Tibial nerve (tissue), 4 donors: Measurements from ENCODE around the gene MICAL2. TPM values are rescaled to one million over a fixed set of nuclear protein-coding genes. Genes with fewer than 3 reads are reported as not detected.

ENCODE experiments used
- DNase-seq, 2 donors: peaks; one replicate each; pipeline ENCODE4 v3.0.0-alpha.2; 2019; ENCODE audit warnings: low spot score in 2 of 2
- H3K27ac ChIP-seq, 4 donors: fragments of 200-600 bp; sonication (generic) in 3 of 4; one replicate each; pipeline ENCODE4 v1.5.1; 2017 to 2019; ENCODE audit warnings: mild to moderate bottlenecking in 1 of 4
- H3K27me3 ChIP-seq, 2 donors: fragments of 200-600 bp; sonication (generic) in 1 of 2; one replicate each; pipeline versions ENCODE4 v1.5.1 to v1.6.0; 2017 to 2019
- H3K36me3 ChIP-seq, 3 donors: fragments of 200-600 bp; sonication (generic); one replicate each; pipeline ENCODE4 v1.5.1; 2018 to 2019
- H3K4me1 ChIP-seq, 4 donors: fragments of 200-600 bp; sonication (generic) in 3 of 4; one replicate each; pipeline ENCODE4 v1.5.1; 2017 to 2019
- H3K4me3 ChIP-seq, 4 donors: fragments of 200-600 bp; sonication (generic) in 3 of 4; one replicate each; pipeline ENCODE4 v1.5.1; 2017 to 2019; ENCODE audit warnings: mild to moderate bottlenecking in 1 of 4, moderate library complexity in 1 of 4
- H3K9me3 ChIP-seq, 4 donors: fragments of 200-600 bp; sonication (generic) in 3 of 4; one replicate each; pipeline ENCODE4 v1.5.1; 2017 to 2019
- EP300 ChIP-seq, 2 donors: sonication (generic); formaldehyde crosslinking; IDR thresholded peaks; one replicate each; pipeline ENCODE4 v1.6.1; 2017; ENCODE audit warnings: antibody characterized with exemption in 2 of 2, mild to moderate bottlenecking in 1 of 2
- POLR2A ChIP-seq, 2 donors: fragments of 450-650 bp; IDR thresholded peaks; one replicate each; pipeline ENCODE4 v1.6.1; 2017; ENCODE audit warnings: antibody characterized with exemption in 2 of 2, mild to moderate bottlenecking in 2 of 2, moderate library complexity in 2 of 2
- WGBS, 2 donors: methylation state at CpG; one replicate each; pipeline ENCODE4 v1.1.5; 2018; 5-methylcytosine and 5-hydroxymethylcytosine counted together
- total RNA-seq, 4 donors: library from RNA; depleted of rRNA; stranded (reverse); fragments of >200 nt; gene quantifications; one replicate each; pipeline ENCODE4 v1.1.0, GENCODE V29; 2016
- TF ChIP-seq, protein P1 (sequence below), 5 experiments: fragments of 200-600 bp in 3 of 5; fragments of 450-650 bp in 2 of 5; sonication (generic) in 3 of 5; IDR thresholded peaks; one replicate each; pipeline ENCODE4 v1.5.1; 2016 to 2019; ENCODE audit warnings: antibody characterized with exemption in 5 of 5, mild to moderate bottlenecking in 3 of 5, moderate library complexity in 2 of 5

The MICAL2 gene
- total RNA-seq, 4 donors from 2014 or later: 87.0 to 136 (median 101) TPM

- Histone ChIP-seq H3K27ac (no peak overlapping the region), H3K36me3 (no peaks in the 10 kb centered on the region), H3K4me3 (no peak overlapping the region), H3K9me3 (no peaks in the 10 kb centered on the region), H3K27me3 (no peaks in the 10 kb centered on the region), H3K4me1 (peaks cover 0 to 40% (median 27%) of the 10 kb centered on the region in 4 donors)
- DNase-seq: no peak
- no peak for TF ChIP-seq POLR2A (IDR thresholded peaks at IDR 0.05)
- no peak for TF ChIP-seq EP300 (IDR thresholded peaks at IDR 0.05)
- 78 to 92% methylated on average over 1 of the region's 1 CpG for WGBS, 2 donors
Measured at GRCh38 chr11:12083380-12083779, 27.0 kb upstream of the MICAL2 start.

DNA sequence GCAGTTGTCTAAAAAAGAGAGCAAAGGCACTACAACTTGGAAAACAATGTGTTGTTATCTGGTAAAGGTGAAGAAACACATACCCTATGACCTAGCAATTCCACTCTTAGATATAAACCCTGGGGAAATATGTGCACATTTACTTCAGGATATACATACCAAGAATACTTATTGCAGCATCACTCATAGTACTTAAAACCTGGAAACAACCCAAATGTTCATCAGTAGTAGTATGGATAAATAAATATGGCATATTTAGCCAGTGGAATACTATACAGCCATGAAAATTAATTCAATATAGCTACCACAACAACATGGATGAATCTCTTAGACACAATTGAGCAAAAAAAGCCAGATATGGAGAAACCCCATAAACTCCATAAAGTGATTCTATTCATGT, 26.1 kb upstream of the MICAL2 start:
- H3K27me3 ChIP-seq: no peaks in the 10 kb centered on the region
- TF ChIP-seq EP300 (IDR thresholded peaks at IDR 0.05) (no peak), POLR2A (IDR thresholded peaks at IDR 0.05) (no peak)
- TF ChIP-seq, protein P1, sequence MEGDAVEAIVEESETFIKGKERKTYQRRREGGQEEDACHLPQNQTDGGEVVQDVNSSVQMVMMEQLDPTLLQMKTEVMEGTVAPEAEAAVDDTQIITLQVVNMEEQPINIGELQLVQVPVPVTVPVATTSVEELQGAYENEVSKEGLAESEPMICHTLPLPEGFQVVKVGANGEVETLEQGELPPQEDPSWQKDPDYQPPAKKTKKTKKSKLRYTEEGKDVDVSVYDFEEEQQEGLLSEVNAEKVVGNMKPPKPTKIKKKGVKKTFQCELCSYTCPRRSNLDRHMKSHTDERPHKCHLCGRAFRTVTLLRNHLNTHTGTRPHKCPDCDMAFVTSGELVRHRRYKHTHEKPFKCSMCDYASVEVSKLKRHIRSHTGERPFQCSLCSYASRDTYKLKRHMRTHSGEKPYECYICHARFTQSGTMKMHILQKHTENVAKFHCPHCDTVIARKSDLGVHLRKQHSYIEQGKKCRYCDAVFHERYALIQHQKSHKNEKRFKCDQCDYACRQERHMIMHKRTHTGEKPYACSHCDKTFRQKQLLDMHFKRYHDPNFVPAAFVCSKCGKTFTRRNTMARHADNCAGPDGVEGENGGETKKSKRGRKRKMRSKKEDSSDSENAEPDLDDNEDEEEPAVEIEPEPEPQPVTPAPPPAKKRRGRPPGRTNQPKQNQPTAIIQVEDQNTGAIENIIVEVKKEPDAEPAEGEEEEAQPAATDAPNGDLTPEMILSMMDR (IDR thresholded peaks at IDR 0.05): no peak
- H3K9me3 ChIP-seq: no peaks in the 10 kb centered on the region
- H3K4me1 ChIP-seq: peaks cover 0 to 45% (median 29%) of the 10 kb centered on the region in 4 donors
- H3K4me3 ChIP-seq: no peak overlapping the region
- no peak overlapping the region for H3K27ac ChIP-seq
- no peak for DNase-seq
- no peaks in the 10 kb centered on the region for H3K36me3 ChIP-seq

GRCh38 chr11:12085371-12086251, 24.8 kb upstream of the MICAL2 start:
- Histone ChIP-seq H3K4me1 (peaks cover 0 to 47% (median 34%) of the 10 kb centered on the region in 4 donors), H3K27me3 (no peaks in the 10 kb centered on the region), H3K4me3 (no peak overlapping the region), H3K36me3 (no peaks in the 10 kb centered on the region), H3K9me3 (no peaks in the 10 kb centered on the region), H3K27ac (peak overlapping the region in 3 of 4 donors; percentile 25 to 75 (median 64))
- 71 to 72% methylated on average over 11 of the region's 11 CpGs for WGBS, 2 donors
- DNase-seq: no peak
- TF ChIP-seq EP300 (IDR thresholded peaks at IDR 0.05) (no peak), POLR2A (IDR thresholded peaks at IDR 0.05) (no peak)
- TF ChIP-seq, protein P1 (IDR thresholded peaks at IDR 0.05): no peak

DNA sequence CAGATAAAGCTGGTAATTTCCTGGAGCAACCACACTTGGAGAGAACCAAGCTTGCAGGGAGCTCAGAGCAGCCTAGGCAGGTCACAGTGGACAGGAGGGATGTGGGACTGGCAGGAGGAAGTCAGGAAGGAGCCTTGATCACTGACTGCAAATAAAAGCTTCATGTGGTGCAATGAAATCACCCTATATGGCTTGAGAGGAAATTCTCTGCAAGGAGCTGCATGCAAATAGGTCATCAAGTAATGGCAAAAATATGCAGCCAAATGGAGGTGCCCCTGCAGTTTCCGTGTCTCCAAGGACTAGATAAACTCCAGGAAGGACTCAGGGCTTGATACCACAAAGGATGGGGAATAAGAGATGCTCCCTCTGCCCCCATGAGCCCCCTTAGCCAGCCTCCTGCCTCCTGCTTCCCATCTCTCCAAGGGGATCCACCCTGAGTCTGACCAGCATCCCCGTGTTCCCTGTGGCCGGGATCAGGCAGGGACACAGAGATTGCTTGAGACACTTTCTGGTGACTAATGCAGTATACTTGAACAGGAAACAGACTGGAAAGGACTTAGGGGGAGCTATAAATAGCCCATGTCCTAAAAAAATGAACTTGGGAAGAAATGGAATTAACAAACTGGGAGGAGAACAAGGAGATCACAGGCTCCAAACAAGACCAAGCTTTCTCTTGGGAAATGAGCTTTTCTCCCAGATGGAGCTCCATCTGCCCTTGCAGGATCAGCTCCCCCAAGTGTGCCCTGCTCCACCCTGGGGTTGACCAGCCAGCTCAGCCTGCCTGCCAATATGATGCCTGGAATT, 23.9 kb upstream of the MICAL2 start:
- TF ChIP-seq POLR2A (IDR thresholded peaks at IDR 0.05): no peak
- TF ChIP-seq, protein P1 (IDR thresholded peaks at IDR 0.05): no peak
- peak in 1 of 2 donors; percentile 68 for TF ChIP-seq EP300 (IDR thresholded peaks at IDR 0.05)
- Histone ChIP-seq H3K27me3 (no peaks in the 10 kb centered on the region), H3K4me1 (peaks cover 0 to 48% (median 34%) of the 10 kb centered on the region in 4 donors), H3K9me3 (no peaks in the 10 kb centered on the region), H3K27ac (peak overlapping the region in 3 of 4 donors; percentile 25 to 75 (median 73)), H3K4me3 (no peak overlapping the region), H3K36me3 (no peaks in the 10 kb centered on the region)
- peak in 1 of 2 donors; percentile 48 for DNase-seq
- WGBS, 2 donors: 26 to 37% methylated on average over 3 of the region's 3 CpGs

DNA sequence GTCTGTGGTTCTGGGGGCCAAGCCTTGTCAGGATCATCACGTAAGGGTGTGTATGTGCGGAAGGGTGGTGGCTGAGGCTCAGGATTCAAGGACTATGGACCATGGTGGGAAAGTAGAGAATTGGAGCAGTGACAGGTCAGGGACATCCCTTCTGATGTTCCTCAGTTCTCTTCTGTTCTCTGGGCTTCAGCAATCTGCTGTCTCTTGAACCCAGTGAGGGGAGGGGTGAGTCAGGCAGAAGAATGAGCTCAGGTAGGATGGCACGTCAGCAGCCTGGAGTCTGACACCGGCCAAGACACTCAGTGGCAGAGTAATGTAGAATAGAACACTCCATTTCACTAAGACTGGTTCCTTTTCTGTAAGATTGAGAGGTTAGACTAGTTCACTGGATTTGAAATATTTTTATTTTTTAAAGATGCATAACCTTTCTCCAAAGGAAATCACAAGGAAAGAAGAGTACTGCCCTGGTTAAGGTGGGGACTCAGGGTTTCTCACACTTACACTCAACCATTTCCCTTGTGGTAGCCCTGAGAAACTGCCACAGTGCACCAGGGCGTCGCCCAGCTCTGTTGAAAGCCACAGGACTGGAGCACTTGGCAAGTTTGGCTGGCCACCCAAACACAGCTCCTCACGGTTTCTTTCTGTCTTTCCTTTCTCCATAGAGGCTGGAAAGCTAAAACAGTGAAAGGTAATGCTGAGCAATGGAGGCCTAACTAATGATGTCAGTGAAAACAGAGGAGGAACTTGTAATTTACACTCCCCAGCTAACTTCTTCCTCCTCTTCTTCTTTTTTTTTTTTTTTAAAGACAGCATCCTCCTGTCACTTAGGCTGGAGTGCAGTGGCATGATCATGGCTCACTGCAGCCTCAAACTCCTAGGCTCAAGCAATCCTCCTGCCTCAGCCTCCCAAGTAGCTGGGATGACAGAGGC, 23.1 kb upstream of the MICAL2 start:
- H3K4me3 ChIP-seq: no peak overlapping the region
- WGBS, 2 donors: 77 to 82% methylated on average over 7 of the region's 7 CpGs
- H3K27ac ChIP-seq: peak overlapping the region in 3 of 4 donors; percentile 25 to 75 (median 73)
- DNase-seq: no peak
- no peaks in the 10 kb centered on the region for H3K36me3 ChIP-seq
- H3K9me3 ChIP-seq: no peaks in the 10 kb centered on the region
- TF ChIP-seq POLR2A (IDR thresholded peaks at IDR 0.05): no peak
- no peak for TF ChIP-seq EP300 (IDR thresholded peaks at IDR 0.05)
- TF ChIP-seq, protein P1 (IDR thresholded peaks at IDR 0.05): no peak
- H3K4me1 ChIP-seq: peaks cover 0 to 49% (median 34%) of the 10 kb centered on the region in 4 donors
- no peaks in the 10 kb centered on the region for H3K27me3 ChIP-seq
